HG03439 (cell line): Measurements from ENCODE around the gene PIK3R6.

Source experiments
- ATAC-seq: cut with Tn5 transposase; IDR thresholded peaks from one replicate; pipeline ENCODE4 v1.9.1; 2021; ENCODE audit warnings: mild to moderate bottlenecking, moderate library complexity; ENCODE audit not compliant: unreplicated experiment

Gene PIK3R6

GRCh38 chr17:8754890-8755289 lies 112.6 kb downstream of the PIK3R6 start:
- no peak for ATAC-seq

GRCh38 chr17:8753976-8754440 lies 113.5 kb downstream of the PIK3R6 start:
- ATAC-seq = no peak

GRCh38 chr17:8753136-8753975 lies 114.1 kb downstream of the PIK3R6 start:
- ATAC-seq = no peak
